ENCODE results near the gene VSTM2B. TPM values are rescaled to one million over a fixed set of nuclear protein-coding genes. Genes with fewer than 3 reads are reported as not detected.

VSTM2B gene
- polyA plus RNA-seq, 4 donors = 0.47 to 1.6 (median 0.65) TPM

DNA sequence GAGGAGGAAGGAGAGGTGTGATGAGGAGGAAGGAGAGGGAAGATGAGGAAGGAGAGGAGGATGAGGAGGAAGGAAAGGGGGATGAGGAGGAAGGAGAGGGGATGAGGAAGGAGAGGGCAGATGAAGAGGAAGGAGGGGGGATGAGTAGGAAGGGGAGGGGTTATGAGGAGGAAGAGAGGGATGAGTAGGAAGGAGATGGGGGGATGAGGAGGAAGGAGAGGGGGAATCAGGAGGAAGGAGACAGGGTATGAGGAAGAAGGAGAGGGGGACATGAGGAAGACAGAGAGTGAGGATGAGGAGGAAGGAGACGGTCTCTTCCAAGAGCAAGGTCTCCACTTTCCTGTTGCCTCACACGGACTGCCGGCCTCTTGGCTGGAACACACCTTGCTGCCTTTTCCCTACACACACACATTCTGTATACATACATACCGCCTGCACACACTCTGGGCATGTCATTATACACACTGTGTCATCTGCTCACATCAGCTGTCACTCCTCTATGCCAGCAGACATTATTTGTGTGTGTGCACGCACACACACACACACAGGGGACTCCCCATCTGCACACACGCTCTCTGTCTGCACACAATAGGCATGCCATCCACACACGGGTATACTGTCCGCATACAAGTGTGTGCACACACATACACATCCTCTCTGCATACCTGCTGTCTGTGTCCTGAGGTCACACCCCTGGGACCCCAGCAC, 11.1 kb upstream of the VSTM2B start:
- no peak for DNase-seq (ENCODE audit: low read depth in 4 of 4, low spot score in 3 of 4)

GRCh38 chr19:29515233-29515619, 10.6 kb upstream of the VSTM2B start:
- DNase-seq (ENCODE audit: low read depth in 4 of 4, low spot score in 3 of 4) = no peak

DNA sequence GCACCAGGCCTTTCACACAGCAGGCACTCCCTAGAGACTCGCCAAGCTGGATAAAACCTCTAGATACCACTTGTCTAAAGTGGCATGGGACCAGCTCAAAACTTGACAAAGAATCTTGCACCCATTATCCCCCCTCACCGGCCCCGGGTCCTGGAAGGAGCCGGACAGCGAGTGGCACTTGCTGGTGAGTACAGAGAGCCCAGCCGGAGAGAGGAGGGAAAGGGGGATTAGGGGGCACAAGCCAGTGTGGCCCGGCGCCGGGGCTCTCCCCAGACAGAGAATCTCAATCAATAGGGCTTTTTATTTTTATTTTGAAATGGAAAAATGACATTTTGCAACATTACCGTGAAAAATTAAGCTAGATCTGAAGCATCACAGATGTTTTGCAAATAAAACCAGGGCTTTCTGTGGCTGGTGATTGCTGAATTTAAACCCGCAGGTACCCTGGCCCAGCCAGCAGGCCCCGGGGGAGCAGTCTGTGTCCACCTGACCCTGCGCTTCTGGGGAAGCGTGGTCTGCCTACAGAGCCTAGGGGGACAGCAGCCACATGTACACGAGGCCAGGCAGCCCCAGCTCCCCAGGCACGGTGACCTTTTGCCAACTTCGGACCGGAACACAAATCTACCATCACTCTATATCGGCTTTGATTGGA, 10.0 kb upstream of the VSTM2B start:
- DNase-seq (ENCODE audit: low read depth in 4 of 4, low spot score in 3 of 4) = no peak

- DNase-seq (ENCODE audit: low read depth in 4 of 4, low spot score in 3 of 4) = no peak
These were observed 9.5 kb upstream of the VSTM2B start for GRCh38 chr19:29516358-29516725.

DNA sequence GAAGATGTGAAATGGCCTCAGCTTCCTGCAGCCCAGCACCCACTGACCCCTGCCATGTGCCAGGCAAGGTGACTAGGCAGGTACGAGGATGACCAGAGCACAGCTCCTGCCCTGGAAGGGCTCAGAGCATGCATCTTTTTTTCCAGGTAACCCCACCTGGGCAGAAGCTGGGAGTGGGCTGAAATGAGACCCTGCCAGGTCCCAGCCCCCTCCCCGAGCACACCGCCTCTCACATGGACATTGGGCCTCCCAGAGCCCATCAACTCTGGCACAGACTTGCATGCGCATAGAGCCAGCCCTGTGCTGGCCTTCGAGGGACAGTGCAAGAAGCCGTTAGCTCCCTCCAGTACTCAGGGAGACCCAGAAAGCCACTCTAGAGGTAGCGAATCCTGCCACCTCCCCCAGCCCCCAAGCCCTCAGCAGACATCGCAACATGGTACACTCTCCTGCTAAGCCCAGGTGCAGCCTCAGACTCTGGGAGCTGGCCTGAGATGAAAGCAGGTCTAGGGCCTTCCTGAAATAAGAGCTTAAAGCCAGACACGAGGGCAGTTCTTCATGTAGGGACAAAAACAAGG, 8.9 kb upstream of the VSTM2B start:
- DNase-seq (ENCODE audit: low read depth in 4 of 4, low spot score in 3 of 4) = no peak

GRCh38 chr19:29517412-29517811, 8.4 kb upstream of the VSTM2B start:
- DNase-seq (ENCODE audit: low read depth in 4 of 4, low spot score in 3 of 4) = no peak

- no peak for DNase-seq (ENCODE audit: low read depth in 4 of 4, low spot score in 3 of 4)
These were observed 7.8 kb upstream of the VSTM2B start for GRCh38 chr19:29517946-29518345.

GRCh38 chr19:29519146-29519545, 6.6 kb upstream of the VSTM2B start:
- no peak for DNase-seq (ENCODE audit: low read depth in 4 of 4, low spot score in 3 of 4)

DNA sequence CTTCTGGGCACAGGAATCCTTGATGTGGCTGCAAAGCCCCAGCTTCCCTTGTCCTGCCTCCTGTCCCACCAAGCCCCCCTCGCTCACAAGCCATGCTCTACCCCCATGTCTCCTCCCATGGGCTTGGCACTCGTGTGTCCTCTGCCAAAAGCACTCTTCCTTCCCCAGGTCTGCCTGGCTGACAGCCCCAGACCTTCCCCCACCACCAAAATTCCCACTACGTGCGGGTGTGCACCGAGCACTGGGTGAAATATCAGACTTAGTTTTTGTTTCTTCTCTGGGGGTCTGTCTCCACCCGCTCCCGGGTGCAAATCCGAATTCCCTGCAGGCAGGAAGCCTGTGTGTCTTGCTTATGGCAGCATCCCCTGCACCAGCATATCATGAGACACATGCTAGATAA, 5.9 kb upstream of the VSTM2B start:
- no peak for DNase-seq (ENCODE audit: low read depth in 4 of 4, low spot score in 3 of 4)

GRCh38 chr19:29520390-29520789, 5.4 kb upstream of the VSTM2B start:
- no peak for DNase-seq (ENCODE audit: low read depth in 4 of 4, low spot score in 3 of 4)

DNA sequence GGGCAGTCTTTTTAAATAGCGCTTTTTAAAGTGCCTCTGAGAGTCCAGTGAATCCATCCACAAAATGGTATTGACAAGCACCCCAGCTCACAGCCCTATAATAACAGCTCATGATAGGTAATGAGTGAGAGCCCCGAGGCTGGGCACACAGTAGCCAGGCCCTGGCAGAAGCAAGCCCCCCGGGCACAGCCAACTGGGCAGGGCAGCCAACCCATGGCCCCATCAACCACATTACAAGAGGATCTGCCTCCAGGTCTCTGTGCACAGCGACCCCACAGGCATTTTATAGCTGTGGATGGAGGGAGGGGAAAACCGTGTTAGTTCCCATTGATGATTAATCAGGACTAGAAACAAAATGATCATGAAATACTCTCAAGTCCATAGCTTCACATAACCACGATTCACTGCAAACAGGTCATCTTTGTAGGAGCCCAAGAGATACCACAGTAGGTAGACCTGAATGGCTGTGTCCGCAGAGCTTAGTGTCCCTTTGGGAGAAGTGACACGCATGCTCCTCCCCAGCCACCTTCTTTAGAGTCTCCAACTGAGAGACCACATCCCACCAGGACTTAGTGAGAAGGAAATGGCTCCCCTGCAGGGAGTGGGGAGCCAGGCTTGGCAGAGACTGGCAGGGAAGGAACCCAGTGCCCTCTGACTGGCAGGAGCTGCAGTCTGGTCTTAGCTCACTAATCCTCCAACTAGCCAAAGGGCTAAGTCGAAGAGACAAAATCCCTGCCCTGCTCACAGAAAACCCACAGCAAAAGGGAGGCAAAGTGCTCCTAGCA, 4.3 kb upstream of the VSTM2B start:
- no peak for DNase-seq (ENCODE audit: low read depth in 4 of 4, low spot score in 3 of 4)

DNA sequence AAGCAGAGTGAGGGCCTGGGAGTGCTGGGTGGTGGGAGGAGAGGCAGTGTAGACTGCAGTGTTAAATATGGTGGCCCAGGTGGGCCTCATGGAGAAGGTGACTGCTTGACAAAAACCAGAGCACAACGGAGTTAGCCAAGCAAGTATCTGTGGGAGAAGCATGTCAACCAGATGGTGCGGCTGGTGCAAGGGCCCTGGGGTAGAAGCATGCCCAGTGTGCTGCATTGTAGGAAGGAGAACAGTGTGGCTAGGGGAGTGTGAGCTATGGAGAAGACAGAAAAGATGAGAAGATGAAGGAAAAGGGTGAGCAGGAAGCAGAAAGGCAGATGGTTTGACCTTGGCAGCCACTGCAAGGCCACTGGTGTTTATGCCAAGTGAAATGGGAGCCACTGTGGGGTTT, 2.2 kb upstream of the VSTM2B start:
- no peak for DNase-seq (ENCODE audit: low read depth in 4 of 4, low spot score in 3 of 4)

DNA sequence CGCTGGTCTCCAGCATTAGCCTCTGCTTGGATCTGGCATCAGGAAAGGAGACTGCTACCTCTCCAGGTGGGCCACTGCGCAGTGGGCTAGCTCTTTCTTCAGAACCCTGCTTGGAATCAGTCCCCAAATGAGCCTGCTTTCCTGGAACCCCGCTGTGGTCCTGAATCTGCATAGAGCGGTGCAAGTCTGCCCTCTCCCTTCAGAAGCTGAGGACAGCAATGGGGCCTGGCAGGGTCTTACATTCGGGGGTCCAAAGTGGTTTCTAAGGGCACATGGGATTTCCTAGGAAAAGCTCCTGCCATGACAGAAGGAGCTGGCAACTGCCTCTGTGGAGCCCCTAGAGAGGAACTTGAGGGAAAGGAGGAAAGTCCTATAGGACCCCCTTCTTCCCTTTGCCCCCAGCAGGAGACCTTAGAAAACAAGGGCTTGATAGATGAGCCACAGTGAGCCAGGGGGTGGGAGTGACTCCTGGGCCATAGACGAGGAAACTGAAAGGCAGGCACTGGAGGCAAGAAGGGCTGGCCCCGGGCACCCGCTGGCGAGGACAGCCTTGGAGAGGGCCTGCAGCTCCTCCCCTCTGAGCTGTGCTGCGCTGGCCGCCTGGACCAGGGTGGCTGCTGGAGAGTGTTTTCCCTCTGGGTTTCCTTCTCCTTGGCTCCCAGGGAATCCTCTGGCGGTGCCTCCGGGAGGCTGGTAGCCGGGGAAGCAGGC, 1.4 kb upstream of the VSTM2B start:
- DNase-seq (ENCODE audit: low read depth in 4 of 4, low spot score in 3 of 4) = no peak

DNA sequence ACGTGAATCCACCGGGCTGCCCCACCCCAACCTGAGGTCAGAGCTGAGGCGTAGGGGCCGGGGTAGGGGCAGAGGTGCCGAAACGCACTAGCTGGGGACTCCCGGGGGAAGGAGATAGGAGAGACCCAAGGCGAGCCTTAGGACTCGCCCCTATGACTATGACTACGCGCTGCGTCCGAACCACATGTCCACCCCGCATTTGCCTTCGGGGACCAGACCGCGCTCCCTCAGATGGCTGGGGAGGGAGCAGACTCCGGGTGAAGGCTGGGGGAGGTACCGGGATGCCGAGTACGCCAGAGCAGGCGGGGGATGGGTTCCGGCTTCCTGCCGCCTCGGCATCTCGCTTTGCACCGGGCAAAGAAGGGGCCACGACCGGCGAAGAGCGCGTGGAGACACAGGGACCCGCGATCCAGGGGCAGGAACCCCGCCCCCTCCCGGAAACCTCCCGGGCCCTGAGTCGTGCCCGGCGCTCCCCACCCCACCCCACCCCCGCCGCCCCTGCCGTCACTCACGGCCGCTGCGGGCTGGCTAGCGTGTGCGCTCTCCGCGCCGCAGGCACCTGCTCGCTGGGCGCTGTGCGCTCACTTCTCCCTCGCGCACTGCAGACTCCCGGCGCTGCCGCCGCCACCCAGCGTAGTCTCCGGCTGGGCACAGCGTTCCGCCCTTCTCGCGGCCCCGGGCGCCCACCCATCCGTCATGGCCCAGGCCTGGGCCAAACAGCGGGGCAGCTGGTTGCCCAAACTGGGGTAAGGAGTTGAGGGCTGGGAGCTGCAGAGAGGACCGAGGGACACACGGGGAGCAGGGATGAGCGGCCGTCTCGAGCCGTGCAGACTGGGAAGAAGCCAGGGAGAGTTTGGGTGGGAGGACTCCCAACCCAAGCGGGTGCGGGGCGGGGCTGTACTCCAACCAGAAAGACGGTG, 622 bp upstream of the VSTM2B start:
- no peak for DNase-seq (ENCODE audit: low read depth in 4 of 4, low spot score in 3 of 4)

GRCh38 chr19:29526730-29527499, 1.1 kb downstream of the VSTM2B start:
- no peak for DNase-seq (ENCODE audit: low read depth in 4 of 4, low spot score in 3 of 4)

DNA sequence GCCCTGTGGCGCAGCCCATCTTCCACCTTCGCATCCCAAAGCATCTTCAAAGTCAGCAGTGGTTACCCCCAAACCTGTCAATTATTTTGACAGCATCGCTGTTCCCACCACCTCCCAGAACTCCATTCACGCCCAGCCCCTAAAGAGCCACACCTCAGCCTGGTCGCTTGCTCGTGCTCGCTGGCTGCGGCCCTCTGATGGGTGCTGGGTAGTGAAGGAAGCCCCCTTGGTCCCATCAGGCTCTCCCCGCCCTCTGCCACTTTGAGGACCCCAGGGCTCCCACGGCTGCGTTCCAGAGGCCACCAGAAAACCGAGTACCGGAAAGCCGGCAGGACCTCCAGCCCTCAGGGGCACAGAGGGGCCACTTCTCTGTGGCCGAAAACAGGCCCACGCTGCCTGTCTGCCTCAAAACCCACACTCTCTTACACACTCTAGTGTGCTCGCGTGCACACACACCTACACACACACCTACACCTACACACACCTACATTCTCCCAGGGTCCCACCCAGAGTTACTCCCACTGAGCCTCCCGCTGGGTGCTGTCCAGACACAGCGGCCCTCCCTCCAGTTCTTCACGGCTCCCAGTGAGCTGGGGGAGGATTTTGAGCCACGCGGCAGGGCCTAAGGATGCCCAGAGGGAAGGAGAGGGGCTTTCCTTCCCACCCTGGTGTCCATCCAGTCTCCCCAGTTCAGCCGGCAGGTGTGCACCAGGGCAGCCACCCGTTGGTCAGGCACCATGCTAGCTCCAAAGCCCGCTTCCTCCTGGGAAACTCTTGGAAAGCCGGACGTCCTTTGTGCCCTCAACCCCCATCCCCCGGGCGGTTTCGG, 1.9 kb downstream of the VSTM2B start:
- DNase-seq (ENCODE audit: low read depth in 4 of 4, low spot score in 3 of 4) = no peak

DNA sequence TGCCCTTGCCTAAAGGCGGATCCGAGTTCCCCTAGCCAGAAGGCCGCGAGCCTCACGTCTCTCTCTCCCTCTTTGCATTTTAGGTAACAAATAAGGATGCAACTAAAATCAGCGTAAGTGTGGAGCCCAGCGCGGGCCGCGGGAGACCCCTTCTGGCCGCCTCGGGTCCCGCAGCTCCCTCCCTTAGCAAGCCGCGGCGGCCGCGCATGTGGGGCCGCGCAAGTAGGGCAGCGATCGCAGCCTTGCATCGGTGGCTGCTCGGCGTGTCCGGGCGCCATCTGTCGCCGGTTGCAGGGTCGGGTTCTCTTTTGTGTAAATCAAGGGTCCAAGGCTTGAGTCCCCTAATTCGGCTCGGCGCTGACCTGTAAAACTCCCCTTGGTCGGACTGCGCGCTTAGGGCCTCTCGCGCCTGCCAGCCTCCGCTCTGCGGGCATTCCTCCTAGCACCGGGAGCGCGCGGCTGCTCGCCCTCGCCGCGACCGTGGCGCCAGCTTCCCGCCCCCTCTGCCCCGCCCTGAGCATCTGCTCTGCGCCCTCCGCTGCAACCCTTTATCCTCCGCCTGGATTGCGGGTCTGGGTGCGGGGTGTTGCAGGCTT, 2.7 kb downstream of the VSTM2B start:
- DNase-seq (ENCODE audit: low read depth in 4 of 4, low spot score in 3 of 4) = peak; percentile 44 to 65 (median 53)
